HG03135 (cell line): ENCODE results near the gene TLE4.
A peak's percentile ranks its signal among the peaks of the same experiment; 100 is the strongest.

Source experiments
- ATAC-seq: cut with Tn5 transposase; IDR thresholded peaks from one replicate; pipeline ENCODE4 v1.9.1; 2021; ENCODE audit warnings: mild to moderate bottlenecking, moderate library complexity; ENCODE audit not compliant: unreplicated experiment

The TLE4 gene

GRCh38 chr9:79684711-79685575, 113.2 kb downstream of the TLE4 start:
- ATAC-seq, result no peak

GRCh38 chr9:79685577-79685976, 113.8 kb downstream of the TLE4 start:
- no peak for ATAC-seq

GRCh38 chr9:79686381-79687130, 114.8 kb downstream of the TLE4 start:
- ATAC-seq, result no peak

- ATAC-seq, result no peak
Observed at GRCh38 chr9:79687131-79687447, 115.3 kb downstream of the TLE4 start.

- no peak for ATAC-seq
Observed at GRCh38 chr9:79688363-79688762, 116.6 kb downstream of the TLE4 start.

- no peak for ATAC-seq
Observed at GRCh38 chr9:79689576-79689975, 117.8 kb downstream of the TLE4 start.

GRCh38 chr9:79691496-79691895, 119.7 kb downstream of the TLE4 start:
- ATAC-seq, result no peak

- no peak for ATAC-seq
Observed at GRCh38 chr9:79692857-79693571, 121.2 kb downstream of the TLE4 start.

- ATAC-seq, result no peak
Observed at GRCh38 chr9:79693750-79694149, 122.0 kb downstream of the TLE4 start.

GRCh38 chr9:79694208-79694607, 122.4 kb downstream of the TLE4 start:
- no peak for ATAC-seq

GRCh38 chr9:79694676-79695400, 123.1 kb downstream of the TLE4 start:
- no peak for ATAC-seq

- peak; percentile 66 for ATAC-seq
Observed at GRCh38 chr9:79695531-79696175, 123.9 kb downstream of the TLE4 start.

- no peak for ATAC-seq
Observed at GRCh38 chr9:79698967-79699366, 127.2 kb downstream of the TLE4 start.

- no peak for ATAC-seq
Observed at GRCh38 chr9:79699479-79699878, 127.7 kb downstream of the TLE4 start.

- ATAC-seq, result no peak
Observed at GRCh38 chr9:79700607-79701360, 129.0 kb downstream of the TLE4 start.

GRCh38 chr9:79701651-79702050, 129.9 kb downstream of the TLE4 start:
- ATAC-seq, result no peak

- no peak for ATAC-seq
Observed at GRCh38 chr9:79705704-79706103, 133.9 kb downstream of the TLE4 start.

GRCh38 chr9:79706512-79706911, 134.7 kb downstream of the TLE4 start:
- ATAC-seq, result no peak

GRCh38 chr9:79707589-79707988, 135.8 kb downstream of the TLE4 start:
- no peak for ATAC-seq

GRCh38 chr9:79708541-79708940, 136.8 kb downstream of the TLE4 start:
- no peak for ATAC-seq
